NCI-H1694 treated with DMSO at 0.1 percent for 48 hours (cell line): ENCODE results near the gene STUB1.

ENCODE experiments used
- DNase-seq: peaks from one replicate; lab custom pipeline; 2025; lab: John Stamatoyannopoulos, UW

STUB1 gene

GRCh38 chr16:679814-680624 lies at the start of gene STUB1:
Gene STUB1 (plus strand): TSS chr16:680410. CDS start chr16:680526, 116 bp downstream.
- peak; percentile 49 for DNase-seq

DNA sequence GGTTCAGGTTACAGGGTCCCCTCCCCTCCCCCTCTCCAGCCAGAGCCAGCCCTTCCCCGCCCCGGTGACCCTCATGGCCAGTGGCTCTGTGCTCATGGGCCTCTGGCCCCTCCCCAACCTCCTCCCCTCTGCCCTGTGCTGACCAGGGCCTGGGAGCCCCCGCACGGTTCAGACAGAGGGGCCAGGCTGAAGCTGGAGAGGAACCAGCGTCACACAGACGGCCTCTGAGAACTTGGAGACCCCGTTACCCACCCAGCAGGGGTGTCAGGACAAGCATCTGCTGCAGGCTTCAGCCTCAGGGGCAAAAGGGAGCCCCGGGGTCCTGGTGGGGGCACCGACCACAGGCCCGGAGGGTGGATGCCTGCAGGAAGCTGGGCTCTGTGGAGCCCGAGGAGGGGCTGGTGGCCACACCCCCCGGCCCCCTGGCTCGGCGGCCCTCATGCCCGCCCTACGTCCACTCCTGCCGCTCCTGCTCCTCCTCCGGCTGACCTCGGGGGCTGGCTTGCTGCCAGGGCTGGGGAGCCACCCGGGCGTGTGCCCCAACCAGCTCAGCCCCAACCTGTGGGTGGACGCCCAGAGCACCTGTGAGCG lies 49.3 kb upstream of the STUB1 start, which contains the start of gene WFIKKN1:
Gene WFIKKN1, plus strand, starts transcription at position 171 of the 591 bp plus-strand sequence. Its CDS starts 269 bp downstream, at position 440.
- no peak for DNase-seq

GRCh38 chr16:631808-632358 lies 48.3 kb upstream of the STUB1 start:
- DNase-seq, result no peak

DNA sequence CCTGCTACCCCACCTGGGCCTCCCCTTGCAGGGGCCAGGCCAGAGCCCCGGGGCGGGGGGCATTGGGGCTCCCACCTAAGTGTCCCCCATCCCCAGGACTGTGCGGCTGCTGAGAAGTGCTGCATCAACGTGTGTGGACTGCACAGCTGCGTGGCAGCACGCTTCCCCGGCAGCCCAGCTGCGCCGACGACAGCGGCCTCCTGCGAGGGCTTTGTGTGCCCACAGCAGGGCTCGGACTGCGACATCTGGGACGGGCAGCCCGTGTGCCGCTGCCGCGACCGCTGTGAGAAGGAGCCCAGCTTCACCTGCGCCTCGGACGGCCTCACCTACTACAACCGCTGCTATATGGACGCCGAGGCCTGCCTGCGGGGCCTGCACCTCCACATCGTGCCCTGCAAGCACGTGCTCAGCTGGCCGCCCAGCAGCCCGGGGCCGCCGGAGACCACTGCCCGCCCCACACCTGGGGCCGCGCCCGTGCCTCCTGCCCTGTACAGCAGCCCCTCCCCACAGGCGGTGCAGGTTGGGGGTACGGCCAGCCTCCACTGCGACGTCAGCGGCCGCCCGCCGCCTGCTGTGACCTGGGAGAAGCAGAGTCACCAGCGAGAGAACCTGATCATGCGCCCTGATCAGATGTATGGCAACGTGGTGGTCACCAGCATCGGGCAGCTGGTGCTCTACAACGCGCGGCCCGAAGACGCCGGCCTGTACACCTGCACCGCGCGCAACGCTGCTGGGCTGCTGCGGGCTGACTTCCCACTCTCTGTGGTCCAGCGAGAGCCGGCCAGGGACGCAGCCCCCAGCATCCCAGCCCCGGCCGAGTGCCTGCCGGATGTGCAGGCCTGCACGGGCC lies 47.5 kb upstream of the STUB1 start:
- no peak for DNase-seq

GRCh38 chr16:633336-634050 lies 46.7 kb upstream of the STUB1 start:
- no peak for DNase-seq

GRCh38 chr16:634051-634670 lies 46.0 kb upstream of the STUB1 start:
- no peak for DNase-seq

DNA sequence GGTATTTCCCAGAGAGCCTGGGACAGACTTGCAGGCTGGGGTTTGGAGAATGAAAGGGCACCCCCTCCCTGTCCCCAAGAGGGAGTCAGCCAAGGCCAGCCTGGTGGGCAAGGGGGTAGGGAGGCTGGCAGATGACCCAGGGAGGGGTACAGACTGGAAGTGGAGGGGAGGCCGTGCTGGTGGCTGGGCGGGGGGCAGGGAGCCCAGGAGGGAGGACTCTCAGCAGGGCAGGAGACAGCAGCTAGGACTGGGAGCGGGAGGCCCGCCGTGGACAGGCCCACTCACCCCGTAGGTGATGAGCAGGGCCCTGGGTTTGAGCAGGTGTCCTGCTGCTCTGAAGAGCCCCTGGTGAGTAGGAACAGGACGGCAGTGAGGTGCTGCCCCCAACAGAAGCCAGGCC lies 45.2 kb upstream of the STUB1 start:
- DNase-seq, result no peak

DNA sequence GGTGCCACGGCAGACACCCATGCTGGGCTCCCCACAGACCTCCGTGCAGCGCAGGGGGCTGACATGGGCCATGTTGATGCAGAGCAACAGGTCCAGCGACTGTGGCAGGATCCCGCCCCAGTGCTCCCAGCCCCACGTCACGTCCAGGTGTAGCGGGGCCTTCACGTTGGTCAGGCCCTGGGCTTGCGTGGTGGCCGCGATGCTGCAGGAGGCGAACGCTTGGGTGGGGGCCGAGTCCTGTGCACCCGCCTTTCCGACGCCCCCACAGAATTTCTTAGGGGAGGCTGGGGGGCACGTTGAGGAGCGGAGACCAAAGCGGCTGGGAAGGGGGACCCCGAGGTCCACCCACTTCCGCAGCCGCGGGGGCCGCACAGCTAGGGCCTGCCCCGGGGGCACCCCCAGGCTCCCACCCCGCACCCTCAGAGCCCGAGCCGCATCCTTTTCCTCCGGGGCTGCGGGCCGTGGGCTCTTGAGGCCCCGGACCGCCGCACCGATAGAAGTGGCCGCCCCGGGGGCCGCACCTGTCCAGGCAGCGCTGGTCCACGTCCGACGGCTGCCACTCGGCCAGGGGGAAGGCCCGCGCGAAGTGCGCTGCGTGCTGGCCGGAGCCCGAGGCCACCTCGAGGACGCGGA lies 44.5 kb upstream of the STUB1 start:
- DNase-seq, result no peak

DNA sequence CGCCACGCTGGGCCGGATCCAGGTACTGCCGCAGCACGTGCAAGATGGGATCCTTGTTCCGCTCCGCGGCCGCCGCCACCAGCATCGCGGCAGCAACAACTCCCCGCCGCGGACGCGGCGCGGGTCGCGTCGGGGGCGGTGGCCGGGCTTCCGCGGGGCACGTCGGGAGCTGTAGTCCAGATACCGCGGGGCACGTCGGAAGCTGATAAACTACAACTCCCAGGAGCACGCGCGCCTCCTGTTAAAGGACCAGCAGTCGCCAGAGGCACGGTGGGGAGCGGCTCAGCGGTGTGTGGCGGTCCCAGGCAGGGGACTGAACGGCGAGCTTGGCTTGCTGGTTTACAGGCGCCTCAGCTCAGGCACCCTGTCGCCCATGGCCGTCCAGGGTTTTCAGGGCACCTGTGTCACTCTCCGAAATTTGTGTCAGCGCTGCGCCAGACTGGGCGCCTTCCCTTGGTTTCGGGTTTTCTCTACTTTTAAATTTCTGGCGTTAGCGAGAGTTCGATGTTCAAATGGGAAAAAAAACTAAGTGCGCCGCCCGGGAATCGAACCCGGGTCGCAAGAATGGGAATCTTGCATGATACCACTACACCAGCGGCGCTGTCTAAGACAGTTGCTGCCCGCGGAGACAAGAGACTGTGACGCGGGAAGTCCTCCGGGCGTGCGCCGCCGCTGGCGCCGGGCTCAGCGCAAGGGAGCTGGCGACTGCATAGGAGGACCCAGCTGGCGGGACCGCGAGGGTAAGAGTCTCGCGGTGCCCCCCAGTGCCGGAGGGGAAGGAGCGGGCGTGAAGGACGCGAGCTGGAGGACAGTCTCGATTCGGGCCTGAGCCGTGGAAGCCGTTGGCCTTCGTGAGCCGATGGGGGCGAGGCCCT lies 43.8 kb upstream of the STUB1 start, which contains the start of gene METTL26:
Gene METTL26, minus strand, starts transcription at position 100 of the 875 bp plus-strand sequence. Its CDS starts 15 bp downstream, at position 85.
- DNase-seq, result peak; percentile 77

- no peak for DNase-seq
Observed at GRCh38 chr16:637081-638018, 42.9 kb upstream of the STUB1 start.

DNA sequence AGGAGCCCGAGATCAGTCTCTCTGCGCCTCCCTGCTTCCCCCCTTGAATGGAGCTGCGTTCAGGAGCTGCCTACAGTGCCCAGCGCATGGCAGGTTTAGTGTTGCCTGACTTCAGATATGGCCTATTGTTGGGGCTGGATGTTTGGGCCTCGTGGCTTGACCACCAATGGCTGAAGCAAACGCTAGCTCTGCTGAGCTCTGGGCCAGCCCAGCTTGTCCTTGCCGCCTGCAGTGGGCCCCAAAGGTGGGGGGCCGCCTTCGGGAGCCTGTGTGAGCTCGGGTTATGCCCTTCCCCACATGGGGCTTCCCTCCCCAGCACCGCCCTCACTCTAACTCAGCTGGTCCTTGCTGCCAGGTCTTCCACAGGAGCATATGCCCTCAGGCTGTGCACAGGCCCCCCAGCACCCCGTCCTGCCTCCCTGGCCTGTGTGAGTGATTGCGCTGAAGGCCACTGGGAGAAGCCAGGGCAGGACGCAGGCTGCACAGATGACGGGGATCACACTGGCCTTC lies 42.1 kb upstream of the STUB1 start:
- no peak for DNase-seq

- DNase-seq, result no peak
Observed at GRCh38 chr16:638836-639235, 41.4 kb upstream of the STUB1 start.

DNA sequence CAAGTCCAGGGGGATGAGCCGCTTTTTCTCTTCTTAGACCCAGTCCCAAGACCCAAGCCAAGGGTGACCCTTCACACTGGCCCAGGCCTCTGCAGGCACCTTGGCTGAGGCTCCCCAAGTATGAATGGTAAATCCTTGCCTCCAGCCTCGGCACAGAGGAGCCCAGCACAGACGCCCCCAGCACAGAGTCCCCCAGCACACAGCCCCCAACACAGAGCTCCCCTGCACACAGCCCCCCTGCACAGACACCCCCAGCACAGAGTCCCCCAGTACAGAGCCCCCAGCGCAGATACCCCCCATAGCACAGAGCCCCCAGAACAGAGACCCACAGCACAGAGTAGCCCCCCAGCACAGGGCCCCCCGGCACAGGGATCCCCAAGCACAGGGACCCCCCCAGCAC lies 39.6 kb upstream of the STUB1 start:
- DNase-seq, result no peak

- DNase-seq, result peak; percentile 10
Observed at GRCh38 chr16:641326-642188, 38.7 kb upstream of the STUB1 start, which contains the start of gene MCRIP2. Gene MCRIP2 (plus strand): TSS chr16:641828. CDS start chr16:641992, 164 bp downstream.

DNA sequence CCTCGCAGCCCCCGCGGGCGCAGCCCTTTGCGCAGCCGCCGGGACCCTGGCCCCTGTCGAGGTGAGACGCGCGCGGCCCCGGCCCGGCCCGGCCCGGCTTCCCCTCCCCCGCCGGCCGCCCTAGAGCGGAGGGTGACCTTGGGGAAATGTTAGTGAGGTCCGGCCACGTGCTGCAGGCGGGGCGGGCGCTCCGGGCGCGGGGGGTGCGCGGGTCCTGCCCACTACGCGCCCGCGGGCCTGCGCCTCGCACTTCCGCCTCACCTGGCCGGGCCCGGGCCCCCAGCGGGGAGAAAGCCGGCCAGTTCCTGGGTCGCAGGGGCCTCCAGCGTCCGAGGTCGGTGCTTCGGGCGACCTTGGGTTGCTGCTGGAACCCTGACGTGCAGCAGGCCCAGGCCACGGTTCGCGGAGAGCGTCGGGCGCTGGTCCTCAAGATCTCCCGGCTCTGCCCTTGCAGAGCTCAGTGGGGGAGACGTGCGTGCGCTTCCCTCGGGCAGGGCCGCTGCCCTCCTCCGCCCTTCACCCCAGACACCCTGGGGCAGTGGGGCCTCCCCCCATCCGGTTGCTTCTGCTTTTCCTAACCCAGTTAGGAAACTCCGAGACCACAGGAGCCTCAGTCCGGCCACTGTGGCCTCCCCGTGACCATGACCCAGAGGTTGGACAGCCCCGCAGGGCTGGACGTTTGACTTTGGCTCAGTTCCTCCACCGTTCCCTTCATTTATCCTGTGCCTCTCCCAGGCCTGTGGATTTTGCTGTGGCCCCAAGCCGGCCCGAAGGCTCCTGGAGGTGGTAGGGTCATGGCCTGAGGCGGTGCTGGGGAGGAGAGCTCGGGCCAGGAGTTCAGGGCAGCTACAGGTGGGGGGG lies 37.8 kb upstream of the STUB1 start:
- no peak for DNase-seq

DNA sequence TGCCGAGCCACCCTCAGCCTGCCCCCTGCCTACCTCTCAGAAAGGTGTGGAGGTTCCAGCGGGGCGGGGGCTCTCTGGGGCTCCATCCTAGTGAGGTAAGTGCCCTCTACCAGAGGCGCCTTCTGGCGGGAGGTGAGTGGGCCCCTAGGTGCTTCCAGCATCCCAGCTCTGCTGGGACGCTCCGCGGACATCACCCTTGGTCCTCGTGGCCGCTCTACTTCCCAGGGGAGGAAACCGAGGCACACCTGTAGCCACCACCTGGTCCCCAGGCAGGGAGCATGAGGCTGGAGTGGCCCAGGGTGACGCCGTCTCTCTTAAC lies 37.2 kb upstream of the STUB1 start:
- no peak for DNase-seq
